GM12801 (cell line): Measurements from ENCODE around the gene LIPA.

Experiments
- CTCF ChIP-seq: IDR thresholded peaks from one replicate; pipeline ENCODE4 v1.5.1; 2011; ENCODE audit warnings: control low read depth; ENCODE audit not compliant: insufficient read length; ENCODE audit errors: extremely low read depth

The LIPA gene

GRCh38 chr10:89266721-89267453 lies 15.3 kb upstream of the LIPA start:
- TF ChIP-seq CTCF = no peak

- no peak for TF ChIP-seq CTCF
Measured at GRCh38 chr10:89263531-89263930, 12.0 kb upstream of the LIPA start.

- no peak for TF ChIP-seq CTCF
Measured at GRCh38 chr10:89263091-89263490, 11.5 kb upstream of the LIPA start.

GRCh38 chr10:89262086-89263051 lies 10.8 kb upstream of the LIPA start:
- TF ChIP-seq CTCF = no peak

- no peak for TF ChIP-seq CTCF
Measured at GRCh38 chr10:89258881-89259280, 7.3 kb upstream of the LIPA start.

- no peak for TF ChIP-seq CTCF
Measured at GRCh38 chr10:89257581-89257980, 6.0 kb upstream of the LIPA start.

GRCh38 chr10:89256962-89257361 lies 5.4 kb upstream of the LIPA start:
- TF ChIP-seq CTCF = no peak
